DMS79 (cell line): Measurements from ENCODE around the gene BOD1L2.

Experiments used
- DNase-seq: peaks from one replicate; lab custom pipeline; 2025; lab: John Stamatoyannopoulos, UW

BOD1L2 gene

DNA sequence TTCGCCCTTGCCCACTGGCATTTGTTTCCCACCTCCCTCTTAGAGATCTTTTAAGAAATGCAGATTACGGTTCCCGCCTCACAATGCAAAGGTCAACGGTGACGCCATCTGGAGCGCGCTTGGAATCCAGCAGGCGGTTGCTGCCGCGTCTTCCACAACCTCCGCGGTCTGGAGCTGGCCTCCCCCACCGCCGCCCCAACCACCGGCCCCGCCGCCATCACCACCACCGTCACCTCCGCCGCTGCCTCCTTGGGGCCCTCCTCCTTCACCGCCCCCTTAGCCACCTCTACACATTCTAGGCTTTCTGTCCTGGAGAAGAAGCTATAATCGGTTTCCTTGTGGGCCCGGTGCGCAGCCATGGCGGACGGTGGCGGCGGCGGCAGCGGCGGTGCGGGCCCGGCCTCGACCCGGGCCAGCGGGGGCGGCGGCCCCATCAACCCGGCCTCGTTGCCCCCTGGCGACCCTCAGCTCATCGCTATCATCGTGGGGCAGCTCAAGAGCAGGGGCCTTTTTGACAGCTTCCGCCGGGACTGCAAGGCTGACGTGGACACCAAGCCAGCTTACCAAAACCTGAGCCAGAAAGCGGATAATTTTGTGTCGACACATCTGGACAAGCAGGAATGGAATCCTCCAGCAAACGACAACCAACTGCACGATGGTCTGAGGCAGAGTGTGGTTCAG lies at the start of gene BOD1L2:
TSS of gene BOD1L2 (plus strand) at position 132 of the 681 bp plus-strand sequence. CDS start at position 358, 226 bp downstream.
- DNase-seq: no peak

DNA sequence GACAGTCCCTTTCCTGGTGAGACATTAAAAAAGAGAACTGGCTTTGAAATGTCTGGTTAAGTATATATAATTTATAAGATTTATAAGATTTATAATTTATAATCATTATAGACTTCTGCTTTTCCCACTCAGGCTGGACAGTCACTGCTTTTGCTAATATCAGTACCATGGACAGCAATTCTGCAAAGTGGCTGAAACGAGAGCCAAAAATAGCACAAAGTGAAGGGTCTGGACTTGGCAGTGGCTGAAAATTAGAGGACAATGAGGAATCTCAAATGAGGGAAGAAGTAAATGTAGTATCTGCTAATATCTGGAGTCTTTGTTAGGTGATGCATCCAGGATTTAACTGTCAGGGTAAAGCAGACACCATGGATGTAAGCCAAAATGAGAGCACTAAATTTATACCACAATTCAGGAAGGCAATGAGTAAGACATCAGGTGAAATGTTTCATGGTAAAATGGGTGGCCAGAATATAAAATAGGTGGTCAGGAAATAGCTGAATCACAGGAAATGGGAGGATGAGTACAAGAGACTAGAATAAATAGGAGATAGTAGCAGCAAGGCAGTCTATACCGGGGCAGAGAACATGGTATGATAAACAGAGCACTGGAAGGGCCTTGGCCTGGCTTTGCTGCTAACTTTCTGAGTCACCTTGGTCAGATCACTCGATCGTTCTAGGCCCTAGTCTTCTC lies 39.6 kb upstream of the BOD1L2 start:
- no peak for DNase-seq

DNA sequence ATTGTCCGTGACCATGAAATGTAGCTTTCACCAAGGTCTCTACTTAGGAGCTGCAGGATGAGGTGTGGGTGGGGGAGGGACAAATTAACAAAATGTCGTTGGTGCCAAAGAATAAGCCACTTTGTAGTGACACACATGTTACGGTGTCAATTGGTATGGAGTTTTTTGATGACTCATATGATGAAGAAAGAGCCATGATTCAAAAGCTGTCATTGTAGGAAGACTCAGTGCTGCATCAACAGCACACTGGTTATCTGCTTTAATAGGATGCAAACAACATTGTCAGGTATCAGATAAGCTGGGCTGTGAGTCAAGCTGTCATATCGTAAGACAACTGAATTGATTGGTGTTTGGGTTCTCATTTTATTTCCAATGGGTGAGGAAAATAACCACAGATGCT lies 36.6 kb upstream of the BOD1L2 start:
- DNase-seq: no peak

DNA sequence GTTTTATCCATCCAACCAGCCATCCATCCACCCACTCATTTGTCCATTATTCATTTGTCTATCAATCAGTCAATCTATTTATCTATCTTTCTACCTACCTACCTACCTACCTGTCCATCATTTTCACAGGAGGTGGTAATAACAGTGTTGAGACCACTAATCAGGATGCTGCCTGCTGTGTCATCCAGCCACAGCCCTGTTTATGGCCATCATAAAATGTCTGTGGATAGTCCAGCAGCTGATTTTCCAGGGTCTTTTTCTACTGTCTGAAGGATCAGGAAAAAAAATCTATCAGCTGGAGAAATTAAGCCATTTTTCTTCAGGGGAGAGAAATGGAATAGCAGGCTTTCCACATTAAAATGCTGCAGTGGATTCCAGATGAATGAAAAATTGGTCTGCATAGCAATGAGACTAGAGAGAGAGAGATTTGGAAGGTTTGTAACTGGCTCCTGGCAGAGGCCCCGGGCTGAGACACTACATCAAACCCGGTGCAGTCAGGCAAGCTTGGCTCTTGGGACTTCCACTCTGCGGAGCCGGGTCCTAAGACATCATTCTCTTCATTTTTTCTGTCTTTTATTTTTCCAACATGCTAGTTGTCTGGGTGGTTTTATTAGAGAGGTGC lies 33.0 kb upstream of the BOD1L2 start:
- DNase-seq: no peak

DNA sequence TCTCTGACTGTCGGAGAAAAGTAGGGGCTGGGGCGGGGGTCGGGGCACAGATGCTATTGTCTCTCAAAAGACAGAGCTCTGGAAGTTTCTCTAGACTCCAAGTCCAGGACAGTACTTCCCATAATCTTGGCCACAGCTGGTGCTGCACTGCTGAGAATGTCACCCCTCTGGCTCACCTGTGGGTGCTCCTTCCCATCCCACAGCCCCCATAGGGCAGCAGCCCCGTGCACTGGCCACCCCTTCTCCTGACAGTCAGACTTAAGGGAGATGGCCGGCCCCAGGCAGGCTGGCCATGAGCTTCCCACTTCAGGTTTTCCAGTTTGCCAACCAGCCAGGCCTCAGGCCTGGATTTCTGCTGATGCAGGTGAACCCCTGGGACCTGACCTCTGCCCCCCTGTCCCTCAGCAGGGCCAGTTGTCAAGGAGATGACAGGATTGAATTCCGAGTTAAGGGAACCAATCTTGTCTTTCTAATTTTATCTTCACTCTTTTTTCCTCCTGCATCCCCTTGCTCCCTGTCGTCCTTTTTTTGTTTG lies 30.2 kb upstream of the BOD1L2 start:
- DNase-seq: no peak

DNA sequence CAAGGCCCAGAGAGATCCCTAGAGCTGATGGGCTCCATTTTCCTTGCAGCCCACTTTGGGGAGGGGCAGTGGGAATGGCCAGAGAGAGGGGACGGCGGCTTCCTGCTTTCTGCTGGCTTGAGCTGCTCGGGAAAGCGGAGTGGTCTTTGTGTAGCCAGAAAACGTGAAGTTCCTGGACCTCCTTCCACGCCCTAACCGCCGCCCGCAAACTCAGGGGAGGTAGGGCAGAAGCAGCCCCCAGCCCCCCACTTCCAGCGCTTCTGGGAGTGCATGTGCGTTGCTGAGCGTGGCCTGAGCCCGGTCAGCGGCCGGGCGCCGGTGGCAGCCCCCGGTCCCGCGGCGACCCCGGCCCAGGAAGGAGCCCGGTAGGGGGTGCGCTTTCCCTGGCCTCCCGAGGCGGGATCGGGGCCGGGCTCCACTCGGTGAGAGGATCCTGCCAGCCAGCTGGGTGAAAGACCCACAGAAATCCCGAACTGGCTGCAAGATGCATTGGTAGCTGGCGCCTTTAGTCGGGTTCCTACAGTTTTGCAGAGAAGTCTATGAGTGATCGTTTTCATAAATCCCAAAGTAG lies 25.3 kb upstream of the BOD1L2 start:
- no peak for DNase-seq

DNA sequence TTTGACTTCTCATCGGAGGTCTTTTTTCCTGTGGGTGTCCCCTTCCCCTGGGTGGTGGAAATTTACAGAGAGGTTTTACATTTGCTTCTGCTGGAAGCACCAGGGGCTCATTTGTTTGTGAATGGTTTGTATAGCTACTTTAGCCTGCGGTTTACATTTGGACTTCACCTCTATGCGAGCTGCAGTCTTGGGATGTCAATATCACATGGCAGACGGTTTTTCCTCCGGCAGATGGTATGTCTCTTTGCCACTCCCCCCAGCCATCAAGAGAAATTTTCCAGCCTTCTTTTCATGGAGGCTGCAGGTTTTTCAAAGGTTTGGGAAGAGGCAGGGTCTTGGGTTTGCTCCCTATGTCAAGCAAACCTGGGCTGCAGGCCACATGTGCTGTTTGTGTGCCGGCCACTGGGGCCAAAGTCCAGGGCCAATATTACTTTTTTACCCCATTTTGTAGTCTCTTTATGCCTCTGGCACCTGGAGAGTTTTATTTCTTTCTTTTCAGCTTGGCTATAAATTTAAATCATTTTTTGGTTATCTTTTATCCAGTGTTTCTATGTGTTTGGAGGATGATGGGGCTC lies 23.9 kb upstream of the BOD1L2 start:
- DNase-seq: no peak

DNA sequence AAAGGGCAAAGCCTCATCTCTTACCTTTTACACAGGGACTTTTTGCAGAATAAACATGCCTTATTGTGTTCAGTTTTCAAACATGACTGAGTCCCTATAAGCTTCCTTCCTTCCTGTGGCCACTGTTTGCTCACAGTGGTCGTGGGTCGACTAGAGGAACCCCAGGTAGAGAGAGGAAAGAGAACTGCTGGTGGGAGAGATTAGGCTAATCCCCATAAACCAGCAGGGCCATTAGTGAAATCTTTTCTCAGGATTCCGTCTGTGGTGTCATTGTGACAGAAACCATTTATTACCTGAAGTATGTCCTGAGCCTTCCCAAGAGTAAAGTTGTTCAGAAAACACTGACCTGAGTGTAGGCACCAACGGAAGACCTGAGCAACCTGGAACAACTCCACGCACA lies 21.3 kb upstream of the BOD1L2 start:
- DNase-seq: no peak

DNA sequence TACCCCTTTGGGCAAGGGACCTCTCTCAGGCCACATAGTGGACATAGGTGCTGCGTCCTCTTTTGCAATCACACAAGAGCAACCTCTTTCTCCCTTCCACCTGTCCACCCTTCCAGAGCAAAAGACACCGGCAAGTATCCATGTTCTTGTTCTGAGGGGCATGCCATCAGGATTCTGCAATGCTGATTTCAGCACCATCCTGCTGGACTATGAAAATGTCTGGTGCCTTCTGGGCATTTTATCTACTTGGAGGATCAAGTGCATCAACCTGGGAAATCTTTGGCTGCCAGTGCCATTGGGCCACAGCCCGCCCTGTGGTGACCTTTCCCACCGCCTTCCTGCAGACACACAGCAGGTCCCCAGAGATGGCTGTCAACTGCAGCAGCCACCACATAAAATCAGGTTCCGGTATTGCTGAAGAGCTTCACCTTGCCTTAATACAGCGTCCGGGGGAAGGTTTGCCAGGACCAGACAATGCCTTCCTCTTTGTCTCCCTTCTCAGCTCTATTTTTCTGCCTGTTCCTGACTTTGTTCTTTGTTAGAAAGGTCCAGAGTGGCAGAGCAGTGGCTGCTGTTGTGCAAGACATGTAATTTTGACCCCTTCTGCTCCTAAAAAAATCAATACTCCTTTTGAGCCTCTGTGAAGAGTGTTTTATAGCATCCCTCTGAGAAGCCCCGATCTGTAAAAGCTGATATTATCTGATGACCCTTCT lies 18.5 kb upstream of the BOD1L2 start:
- DNase-seq: no peak

DNA sequence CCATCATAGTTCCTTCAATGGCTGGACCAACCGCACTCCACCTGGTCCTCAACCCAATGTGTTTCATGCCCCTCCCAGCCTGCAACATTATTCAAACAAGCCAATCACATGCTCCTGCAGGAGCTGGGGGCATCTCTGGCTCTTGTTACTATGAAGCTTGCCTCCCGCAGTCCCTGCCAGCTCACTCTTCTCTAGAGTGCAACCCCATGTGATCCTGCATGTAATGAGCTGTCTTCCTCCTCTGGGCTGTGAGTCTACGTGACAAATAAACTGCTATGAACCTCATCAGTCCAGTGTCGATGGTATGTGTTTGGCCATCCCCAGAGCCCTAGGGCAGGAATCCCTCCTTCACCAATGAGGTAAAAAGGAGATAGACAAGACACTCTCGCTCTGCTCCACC lies 15.8 kb upstream of the BOD1L2 start:
- DNase-seq: no peak

DNA sequence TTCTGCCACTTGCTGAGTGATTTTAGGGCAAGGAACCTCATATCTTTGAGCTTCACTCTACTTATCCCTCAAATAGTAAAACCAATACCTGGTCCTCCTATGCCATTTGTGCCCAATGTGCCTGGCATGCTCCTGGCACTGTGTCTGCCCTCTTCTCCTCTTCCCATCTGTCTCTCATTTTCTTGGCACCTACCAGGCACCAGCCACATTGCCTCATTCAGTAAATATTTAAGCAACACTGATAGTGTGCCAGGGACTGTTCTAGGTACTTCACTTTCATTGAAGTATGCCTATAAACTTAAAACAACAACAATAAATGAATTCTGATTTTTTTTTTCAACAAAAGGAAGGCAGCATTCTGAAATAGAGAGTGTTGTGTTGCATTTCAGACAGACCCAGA lies 15.1 kb upstream of the BOD1L2 start:
- no peak for DNase-seq

DNA sequence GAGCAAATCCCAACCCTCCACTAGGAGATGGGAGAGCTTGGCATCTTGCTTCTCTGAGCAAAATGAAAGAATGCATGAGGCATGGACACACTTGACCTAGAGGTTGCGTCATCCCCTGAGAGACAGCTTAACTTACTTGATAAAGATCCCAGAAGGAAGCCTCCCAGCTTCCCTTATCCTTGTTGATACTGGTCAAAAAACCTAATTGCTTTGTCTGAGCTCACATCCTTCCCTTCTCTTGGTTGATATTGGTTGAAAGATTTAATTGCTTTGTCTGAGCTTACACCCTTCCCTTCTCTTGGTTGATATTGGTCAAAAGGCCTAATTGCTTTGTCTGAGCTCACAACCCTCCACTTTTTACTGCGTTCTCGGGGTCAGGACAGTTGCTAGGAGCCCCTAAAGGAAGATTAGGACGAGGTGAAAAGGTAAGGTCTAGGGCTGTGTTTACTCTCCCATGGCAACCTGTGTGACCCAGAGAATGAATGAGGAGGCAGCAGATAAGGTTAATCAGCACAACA lies 12.2 kb upstream of the BOD1L2 start:
- no peak for DNase-seq

DNA sequence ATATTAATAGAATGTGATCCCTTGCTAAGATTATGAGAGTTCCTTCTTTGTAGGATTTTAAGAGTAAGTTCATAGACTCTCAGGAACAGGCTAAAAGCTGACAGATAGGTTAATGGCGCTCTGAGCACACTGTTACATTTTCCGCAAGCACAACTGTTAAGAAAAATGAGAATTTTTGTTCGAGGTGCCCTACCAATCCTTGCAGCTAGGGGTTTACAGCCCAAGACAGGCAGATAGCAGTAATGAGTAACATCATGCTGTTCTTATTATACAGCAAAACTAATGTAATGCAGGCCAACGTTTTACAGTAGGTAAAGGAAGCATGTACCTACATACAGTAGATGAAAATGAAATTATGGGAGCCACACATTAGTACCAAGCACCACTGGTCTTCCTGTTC lies 11.2 kb upstream of the BOD1L2 start:
- DNase-seq: no peak

DNA sequence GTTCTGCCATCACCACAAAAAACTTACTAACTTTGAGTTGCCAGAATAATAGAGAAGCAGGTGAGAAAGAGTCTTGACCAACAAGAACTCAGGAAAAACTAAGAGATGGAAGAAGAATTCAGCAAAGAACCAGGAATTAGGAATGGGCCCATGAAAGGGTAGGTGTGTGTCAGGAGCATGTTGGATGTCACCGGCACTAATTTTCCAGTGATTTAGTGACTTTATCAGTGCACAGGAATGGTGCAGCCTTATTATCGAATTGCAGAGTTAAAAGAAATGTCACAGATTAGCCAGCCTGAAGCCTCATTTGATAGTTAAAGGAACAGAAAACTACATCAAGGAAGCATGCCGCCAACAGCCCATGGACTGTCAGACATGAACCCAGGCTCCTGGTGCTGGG lies 9.0 kb upstream of the BOD1L2 start:
- DNase-seq: no peak

DNA sequence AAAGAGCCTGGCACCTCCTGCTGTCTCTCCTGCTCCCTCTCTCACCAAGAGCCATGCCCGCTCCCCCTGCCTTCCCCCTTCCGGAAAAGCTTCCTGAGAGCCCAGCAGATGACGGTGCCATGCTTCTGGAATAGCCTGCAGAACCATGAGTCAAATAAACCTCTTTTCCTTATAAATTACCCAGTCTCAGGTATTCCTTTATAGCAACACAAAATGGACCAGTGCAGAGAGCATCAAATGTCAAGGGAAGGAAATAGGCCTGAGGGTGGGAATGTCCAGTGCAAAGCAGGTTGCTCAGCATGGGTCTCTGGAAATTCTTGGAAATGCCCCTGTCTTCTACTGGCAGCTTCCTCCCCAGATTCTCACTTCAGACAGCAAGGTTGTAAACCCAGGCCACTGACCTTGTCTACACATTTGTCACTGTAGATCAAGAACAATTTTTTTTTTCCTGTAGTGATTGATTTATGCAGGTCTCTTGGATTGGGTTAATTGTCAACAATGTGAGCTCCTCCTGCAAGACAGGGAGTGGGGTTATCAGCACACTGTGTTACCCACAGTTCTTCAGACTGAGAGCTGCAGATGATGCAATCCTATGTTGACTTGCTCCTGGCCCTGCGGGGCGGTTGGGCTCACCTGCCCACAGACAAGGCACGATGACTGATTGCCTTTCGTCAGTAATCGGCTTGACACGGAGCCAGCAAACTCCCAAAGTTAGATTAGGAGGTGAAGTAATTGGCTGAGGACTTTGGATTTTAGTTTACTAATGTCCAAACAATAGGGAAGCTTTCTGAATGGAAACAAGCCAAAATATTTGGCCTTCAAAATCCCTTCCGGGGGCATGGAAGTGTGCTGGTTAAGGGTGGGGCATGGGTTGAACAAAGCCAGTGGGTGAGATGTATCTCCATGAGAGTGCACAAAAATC lies 5.4 kb upstream of the BOD1L2 start:
- no peak for DNase-seq

DNA sequence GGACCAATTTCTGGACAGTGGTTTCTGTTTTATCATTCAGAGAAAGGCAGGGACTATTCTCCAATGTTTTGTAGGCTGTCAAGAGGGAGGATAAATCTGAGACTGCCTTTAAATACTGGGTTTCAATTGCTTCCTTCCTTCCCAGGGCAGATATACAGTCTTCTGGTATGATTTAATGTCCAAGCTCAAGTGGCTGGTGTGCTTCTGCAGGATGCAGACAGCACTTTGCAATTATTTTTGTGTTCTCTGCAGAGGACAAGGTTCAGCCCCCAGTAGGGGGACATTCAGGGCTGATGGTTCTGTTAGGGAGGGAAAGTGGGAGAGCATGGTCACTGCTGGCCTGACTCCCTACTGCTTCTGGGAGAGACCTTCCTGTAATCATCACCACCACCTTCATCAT lies 4.6 kb upstream of the BOD1L2 start:
- no peak for DNase-seq

DNA sequence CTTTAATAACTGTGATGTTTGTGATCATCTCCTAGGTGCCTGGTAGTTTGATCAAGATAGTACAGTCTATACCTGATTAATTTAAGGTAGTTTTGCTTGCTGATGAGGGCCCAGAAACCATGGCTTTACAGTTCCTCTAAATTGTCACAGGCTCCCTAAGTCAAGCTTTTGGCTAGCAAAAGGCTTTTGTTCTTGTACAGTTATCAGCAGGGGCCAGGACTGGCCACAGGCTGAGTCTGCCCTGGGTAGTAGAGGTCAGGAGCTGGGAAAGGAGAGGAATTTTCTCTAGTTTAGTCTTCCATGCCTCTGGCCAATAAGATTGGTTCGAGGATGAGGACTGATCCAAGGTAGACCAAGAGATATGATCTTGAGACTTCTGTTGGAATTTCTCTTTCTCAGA lies 3.6 kb upstream of the BOD1L2 start:
- DNase-seq: no peak

DNA sequence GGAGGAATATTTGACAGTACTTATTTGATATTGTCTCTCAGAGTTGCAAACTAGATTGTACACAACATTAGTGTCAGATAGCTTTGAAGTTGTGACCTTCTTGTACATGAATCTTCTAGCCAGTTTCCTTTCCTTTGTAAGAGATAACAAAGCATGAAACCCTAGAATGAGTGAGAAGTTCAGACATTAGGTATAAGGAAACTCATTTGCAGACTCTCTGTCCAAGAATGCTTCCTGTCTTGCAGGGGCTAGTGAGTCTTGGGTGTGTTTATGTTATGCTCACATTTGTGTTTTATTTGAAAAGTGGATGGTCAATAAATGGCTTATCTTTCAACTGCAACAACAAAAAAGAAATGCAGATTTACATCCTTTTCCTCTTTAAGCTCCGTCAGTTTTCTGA lies 1.4 kb downstream of the BOD1L2 start:
- DNase-seq: no peak

DNA sequence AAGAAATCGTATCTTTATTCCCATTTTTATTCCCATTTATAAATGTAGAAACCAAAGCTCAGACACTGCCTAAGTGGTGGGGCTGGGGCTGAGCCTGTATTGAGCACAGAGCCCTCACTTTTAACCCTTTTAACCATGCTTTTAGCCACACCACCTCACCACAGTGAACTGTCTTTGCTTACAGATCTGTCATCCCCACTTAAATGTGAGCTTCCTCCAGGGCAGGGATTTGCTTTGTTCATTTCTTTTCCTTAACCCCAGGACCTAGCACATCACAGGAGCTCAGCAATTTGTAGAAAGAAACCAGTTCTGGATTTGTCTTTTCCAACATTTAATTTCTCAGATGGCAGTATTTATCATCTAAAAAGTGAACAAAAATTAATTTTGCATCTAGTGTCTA lies 2.2 kb downstream of the BOD1L2 start:
- DNase-seq: no peak

DNA sequence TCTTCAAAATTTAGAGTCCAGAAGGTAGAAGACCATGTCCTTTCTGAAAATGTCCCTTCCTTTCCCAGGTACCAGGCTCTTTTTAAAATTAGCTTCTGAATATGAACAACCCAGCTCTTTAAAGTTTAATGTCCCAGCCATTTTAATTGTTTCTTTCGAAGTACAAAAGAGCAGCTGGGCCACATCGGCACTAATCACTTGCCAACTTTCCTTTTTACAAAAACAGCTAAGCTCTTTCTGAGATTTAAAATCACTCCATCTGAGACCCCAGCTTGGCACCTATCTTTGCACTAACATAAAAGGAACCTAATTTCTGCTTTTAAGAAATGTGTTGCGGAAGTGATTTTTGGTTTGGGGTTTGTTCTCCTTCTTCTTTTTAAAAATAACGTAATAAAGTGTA lies 2.6 kb downstream of the BOD1L2 start:
- DNase-seq: no peak

DNA sequence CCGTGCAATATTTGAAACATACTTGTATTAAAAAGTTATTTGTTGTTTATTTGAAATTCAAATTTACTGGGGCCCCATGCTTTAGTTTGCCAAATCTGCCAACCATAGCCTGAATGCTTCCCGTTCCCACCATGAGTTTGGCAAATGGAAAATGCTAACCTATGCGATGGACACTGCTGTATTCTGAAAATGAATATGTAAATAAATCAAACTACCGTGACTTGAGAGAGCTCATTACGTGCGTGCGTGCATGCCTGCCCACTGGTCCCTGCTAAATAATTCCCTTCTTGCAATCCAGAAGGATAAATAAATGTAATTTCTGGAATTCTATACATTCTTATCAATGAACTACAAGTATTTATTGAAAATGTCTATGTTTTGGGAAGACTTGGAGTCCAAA lies 3.2 kb downstream of the BOD1L2 start:
- DNase-seq: no peak
